ENCODE measurements around the gene AHCYL2.

Gene AHCYL2

DNA sequence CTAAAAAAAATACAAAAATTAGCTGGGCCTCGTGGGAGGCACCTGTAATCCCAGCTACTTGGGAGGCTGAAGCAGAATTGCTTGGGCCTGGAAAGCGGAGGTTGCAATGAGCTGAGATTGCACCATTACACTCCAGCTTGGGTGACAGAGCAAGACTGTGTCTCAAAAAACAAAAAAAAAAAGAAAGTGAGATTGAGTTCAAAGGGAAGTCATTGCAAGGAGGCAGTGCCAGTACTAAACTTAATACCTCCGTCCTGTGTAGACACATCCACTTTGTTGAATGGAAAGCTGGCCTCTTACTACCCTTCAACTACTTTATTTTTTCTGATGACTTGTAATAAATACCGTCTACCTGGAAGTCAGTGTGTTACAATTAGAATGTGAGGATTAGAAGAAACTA, 31.0 kb downstream of the AHCYL2 start:
- Histone ChIP-seq H3K4me1 (ENCODE audit: control insufficient read depth, insufficient read depth, low read length) (no peaks in the 10 kb centered on the region), H3K27me3 (ENCODE audit: control insufficient read depth, insufficient read depth, low read length) (no peaks in the 10 kb centered on the region), H3K9me3 (replicated peaks; ENCODE audit: low read length) (no peaks in the 10 kb centered on the region), H3K4me3 (ENCODE audit: low read length) (no peak overlapping the region), H3K9ac (ENCODE audit: low read depth, low read length) (no peak overlapping the region), H3K36me3 (ENCODE audit: insufficient read depth, low read length) (no peaks in the 10 kb centered on the region), H3K4me2 (ENCODE audit: low read length) (no peak overlapping the region)

DNA sequence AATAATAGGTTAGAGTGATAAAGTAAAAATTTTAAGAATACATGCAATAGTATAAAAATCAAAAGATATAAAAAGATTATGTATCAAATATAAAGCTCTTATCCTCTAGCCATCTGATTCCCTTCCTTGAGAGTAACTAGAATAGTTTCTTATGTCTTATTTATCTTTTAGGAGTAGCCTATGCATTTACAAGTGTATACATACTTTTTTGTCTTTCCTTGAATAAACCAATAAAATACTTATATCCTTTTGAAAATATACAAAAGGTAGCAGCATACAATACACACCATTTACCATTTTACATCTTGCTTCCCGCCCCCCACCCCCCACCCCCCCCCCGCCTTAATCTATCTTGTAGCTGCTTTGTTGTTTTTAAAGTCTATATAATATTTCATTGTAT, 31.4 kb downstream of the AHCYL2 start:
- Histone ChIP-seq H3K4me1 (ENCODE audit: control insufficient read depth, insufficient read depth, low read length) (no peaks in the 10 kb centered on the region), H3K27me3 (ENCODE audit: control insufficient read depth, insufficient read depth, low read length) (no peaks in the 10 kb centered on the region), H3K9me3 (replicated peaks; ENCODE audit: low read length) (no peaks in the 10 kb centered on the region), H3K9ac (ENCODE audit: low read depth, low read length) (no peak overlapping the region), H3K4me3 (ENCODE audit: low read length) (no peak overlapping the region), H3K4me2 (ENCODE audit: low read length) (no peak overlapping the region), H3K36me3 (ENCODE audit: insufficient read depth, low read length) (no peaks in the 10 kb centered on the region)

DNA sequence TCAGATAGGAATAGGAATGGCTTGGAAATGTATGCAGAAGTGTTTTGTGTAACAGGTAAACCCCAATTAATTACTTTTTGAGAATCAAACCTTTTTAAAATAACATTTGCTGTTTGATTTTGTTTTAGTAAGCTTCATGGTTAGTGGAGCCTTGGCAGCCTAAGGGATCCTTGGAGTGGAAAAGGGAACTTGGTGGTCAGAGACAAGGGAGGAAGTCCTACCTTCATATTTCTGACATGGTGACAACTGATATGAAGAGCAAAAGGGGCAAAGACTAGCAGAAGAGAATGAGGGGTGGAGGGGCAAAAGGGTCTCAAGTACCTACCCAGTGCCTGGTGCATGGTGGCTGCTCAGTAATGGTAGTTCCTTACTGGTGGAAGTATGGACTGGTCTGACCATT, 32.3 kb downstream of the AHCYL2 start:
- Histone ChIP-seq H3K4me3 (ENCODE audit: low read length) (no peak overlapping the region), H3K9ac (ENCODE audit: low read depth, low read length) (no peak overlapping the region), H3K27me3 (ENCODE audit: control insufficient read depth, insufficient read depth, low read length) (no peaks in the 10 kb centered on the region), H3K36me3 (ENCODE audit: insufficient read depth, low read length) (no peaks in the 10 kb centered on the region), H3K4me2 (ENCODE audit: low read length) (no peak overlapping the region), H3K4me1 (ENCODE audit: control insufficient read depth, insufficient read depth, low read length) (no peaks in the 10 kb centered on the region), H3K9me3 (replicated peaks; ENCODE audit: low read length) (no peaks in the 10 kb centered on the region)

DNA sequence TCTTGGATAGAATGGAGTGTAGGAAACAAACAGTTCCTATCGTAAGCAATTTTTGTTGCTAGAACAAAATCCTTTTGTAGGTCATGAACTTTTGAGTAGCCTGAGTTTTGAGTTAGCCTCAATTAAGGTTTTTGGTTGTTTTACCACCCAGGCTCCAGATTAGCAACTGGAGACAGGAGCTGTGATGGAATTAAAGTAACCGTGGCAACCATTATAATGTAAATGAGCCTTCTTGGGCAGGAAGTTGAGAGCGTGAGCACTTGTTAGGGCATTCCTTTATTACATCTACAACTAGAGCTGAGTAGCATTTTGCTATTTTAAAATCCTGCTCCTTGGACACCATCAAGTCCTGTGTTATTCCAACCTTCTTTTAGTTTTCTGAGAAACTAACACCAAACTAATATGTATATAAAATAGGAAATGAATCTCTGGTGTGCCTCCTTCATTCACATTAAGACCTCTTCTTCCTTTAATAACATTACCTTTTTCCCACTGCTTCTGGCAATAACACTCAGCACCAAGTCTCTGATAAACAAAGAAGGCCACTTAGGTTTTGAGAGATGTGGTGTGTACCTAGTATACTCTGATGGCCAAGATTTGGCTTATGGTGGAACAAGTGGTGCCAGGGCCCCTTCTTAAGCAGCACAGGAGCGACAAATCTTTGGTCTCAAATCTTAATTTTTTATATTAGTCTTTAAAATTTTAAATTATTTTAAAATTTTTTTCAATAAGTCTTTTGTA, 34.0 kb downstream of the AHCYL2 start:
- Histone ChIP-seq H3K4me3 (ENCODE audit: low read length) (no peak overlapping the region), H3K4me1 (ENCODE audit: control insufficient read depth, insufficient read depth, low read length) (no peaks in the 10 kb centered on the region), H3K4me2 (ENCODE audit: low read length) (no peak overlapping the region), H3K9me3 (replicated peaks; ENCODE audit: low read length) (no peaks in the 10 kb centered on the region), H3K36me3 (ENCODE audit: insufficient read depth, low read length) (no peaks in the 10 kb centered on the region), H3K9ac (ENCODE audit: low read depth, low read length) (no peak overlapping the region), H3K27me3 (ENCODE audit: control insufficient read depth, insufficient read depth, low read length) (no peaks in the 10 kb centered on the region)

DNA sequence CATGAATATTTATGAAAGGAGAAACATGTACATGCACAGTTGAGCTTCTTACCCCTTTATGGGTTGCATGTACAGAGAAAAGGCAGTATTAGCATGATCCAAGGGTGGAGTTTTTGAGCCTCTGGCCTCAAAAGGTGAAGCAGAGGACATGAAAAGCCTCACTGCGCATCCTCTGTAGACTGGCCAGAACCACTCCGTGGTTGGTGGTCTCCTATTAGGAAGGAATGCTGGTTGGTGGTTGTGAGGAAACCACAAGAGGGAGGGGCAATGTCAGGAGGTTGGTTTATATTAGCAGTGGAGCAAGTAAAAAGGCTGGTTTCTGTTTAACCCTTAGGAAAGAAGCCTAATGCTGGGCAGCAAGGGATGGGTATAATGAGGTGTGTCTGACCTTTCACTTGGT, 37.5 kb downstream of the AHCYL2 start:
- H3K27me3 ChIP-seq (ENCODE audit: control insufficient read depth, insufficient read depth, low read length) = no peaks in the 10 kb centered on the region
- H3K36me3 ChIP-seq (ENCODE audit: insufficient read depth, low read length) = no peaks in the 10 kb centered on the region
- H3K4me1 ChIP-seq (ENCODE audit: control insufficient read depth, insufficient read depth, low read length) = no peaks in the 10 kb centered on the region
- H3K4me2 ChIP-seq (ENCODE audit: low read length) = no peak overlapping the region
- no peak overlapping the region for H3K9ac ChIP-seq (ENCODE audit: low read depth, low read length)
- H3K9me3 ChIP-seq (replicated peaks; ENCODE audit: low read length) = no peaks in the 10 kb centered on the region
- H3K4me3 ChIP-seq (ENCODE audit: low read length) = no peak overlapping the region

DNA sequence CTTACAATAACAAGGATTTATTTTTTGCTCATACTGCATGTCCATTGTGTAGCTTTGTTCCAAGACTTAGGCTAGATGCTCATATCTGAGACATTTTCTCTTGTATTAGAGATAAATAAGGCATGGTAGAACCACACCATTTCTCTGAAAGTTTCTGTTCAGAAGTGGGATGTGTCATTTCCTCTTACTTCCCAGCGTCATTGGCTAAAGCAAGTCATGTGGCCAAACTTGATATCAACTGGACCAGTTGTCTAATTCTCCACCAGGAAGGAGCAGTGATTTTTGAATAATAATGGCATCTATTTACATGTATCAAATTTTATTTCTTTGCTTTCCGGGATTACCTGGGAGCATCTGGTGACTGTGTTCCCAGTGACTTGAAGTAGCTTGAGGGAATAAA, 38.3 kb downstream of the AHCYL2 start:
- no peaks in the 10 kb centered on the region for H3K4me1 ChIP-seq (ENCODE audit: control insufficient read depth, insufficient read depth, low read length)
- no peaks in the 10 kb centered on the region for H3K9me3 ChIP-seq (replicated peaks; ENCODE audit: low read length)

DNA sequence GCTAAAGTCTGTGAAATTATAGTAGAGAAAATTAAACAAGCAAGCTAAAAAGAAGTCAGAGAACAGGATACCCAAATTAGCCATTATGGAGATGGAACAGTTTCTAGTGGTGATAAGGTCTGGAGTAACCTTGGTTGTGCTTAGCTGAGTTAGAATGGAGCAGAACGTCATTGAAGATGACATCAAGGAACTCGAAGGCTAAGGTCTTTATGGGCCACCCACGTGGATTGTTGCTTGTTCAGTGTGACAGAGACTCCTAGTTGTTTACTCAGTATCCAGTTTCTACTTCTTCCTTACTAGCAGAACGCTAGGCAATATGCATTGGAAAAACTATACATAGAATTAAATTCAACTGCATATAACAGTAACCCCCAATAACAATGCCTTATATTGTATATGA, 39.7 kb downstream of the AHCYL2 start:
- Histone ChIP-seq H3K4me1 (ENCODE audit: control insufficient read depth, insufficient read depth, low read length) (no peaks in the 10 kb centered on the region), H3K27me3 (ENCODE audit: control insufficient read depth, insufficient read depth, low read length) (no peaks in the 10 kb centered on the region), H3K9ac (ENCODE audit: low read depth, low read length) (no peak overlapping the region), H3K4me3 (ENCODE audit: low read length) (no peak overlapping the region), H3K9me3 (replicated peaks; ENCODE audit: low read length) (no peaks in the 10 kb centered on the region), H3K4me2 (ENCODE audit: low read length) (no peak overlapping the region), H3K36me3 (ENCODE audit: insufficient read depth, low read length) (no peaks in the 10 kb centered on the region)

More for the DNA sequence above, 38.3 kb downstream of the AHCYL2 start:
- Histone ChIP-seq H3K4me3 (ENCODE audit: low read length) (no peak overlapping the region), H3K36me3 (ENCODE audit: insufficient read depth, low read length) (no peaks in the 10 kb centered on the region), H3K9ac (ENCODE audit: low read depth, low read length) (no peak overlapping the region), H3K4me2 (ENCODE audit: low read length) (no peak overlapping the region), H3K27me3 (ENCODE audit: control insufficient read depth, insufficient read depth, low read length) (no peaks in the 10 kb centered on the region)

DNA sequence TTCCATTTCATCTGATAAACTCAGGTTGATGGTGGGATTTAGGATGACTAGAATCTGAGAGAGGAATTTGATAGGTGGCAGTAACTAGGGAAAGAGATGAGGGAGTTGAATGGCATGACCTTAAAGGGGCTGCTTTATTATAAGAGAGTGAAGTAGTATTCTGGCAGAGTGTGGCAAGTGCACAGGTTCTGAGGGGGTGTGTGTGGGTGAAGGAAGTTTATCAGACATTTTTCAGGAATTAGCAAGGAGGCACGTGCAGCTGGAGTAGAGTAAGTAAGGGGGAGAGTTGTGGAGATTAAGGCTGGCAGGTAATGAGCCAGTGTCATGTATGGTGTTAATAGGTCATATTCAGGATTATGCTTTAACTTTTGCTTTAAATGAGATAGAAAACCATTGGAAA, 40.5 kb downstream of the AHCYL2 start:
- no peaks in the 10 kb centered on the region for H3K36me3 ChIP-seq (ENCODE audit: insufficient read depth, low read length)
- H3K9ac ChIP-seq (ENCODE audit: low read depth, low read length) = no peak overlapping the region
- no peaks in the 10 kb centered on the region for H3K27me3 ChIP-seq (ENCODE audit: control insufficient read depth, insufficient read depth, low read length)
- H3K4me2 ChIP-seq (ENCODE audit: low read length) = no peak overlapping the region
- H3K4me1 ChIP-seq (ENCODE audit: control insufficient read depth, insufficient read depth, low read length) = no peaks in the 10 kb centered on the region
- H3K4me3 ChIP-seq (ENCODE audit: low read length) = no peak overlapping the region
- H3K9me3 ChIP-seq (replicated peaks; ENCODE audit: low read length) = no peaks in the 10 kb centered on the region

DNA sequence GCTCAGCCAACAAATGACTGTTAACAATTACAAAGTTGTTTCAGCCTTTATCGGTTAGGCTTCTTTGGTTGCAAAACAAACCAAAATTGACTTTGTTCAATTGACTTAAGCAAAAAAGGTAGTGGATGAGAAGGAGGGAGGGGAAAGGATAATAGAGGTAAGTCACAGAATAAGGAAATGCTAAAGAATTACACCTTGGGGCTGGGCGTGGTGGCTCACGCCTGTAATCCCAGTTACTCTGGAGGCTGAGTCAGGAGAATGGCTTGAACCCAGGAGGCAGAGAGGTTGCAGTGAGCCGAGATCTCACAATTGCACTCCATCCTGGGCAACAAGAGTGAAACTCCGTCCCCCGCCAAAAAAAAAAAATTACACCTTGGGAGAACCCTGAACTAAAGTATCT, 41.4 kb downstream of the AHCYL2 start:
- no peaks in the 10 kb centered on the region for H3K9me3 ChIP-seq (replicated peaks; ENCODE audit: low read length)
- H3K9ac ChIP-seq (ENCODE audit: low read depth, low read length) = no peak overlapping the region
- H3K4me3 ChIP-seq (ENCODE audit: low read length) = no peak overlapping the region
- no peaks in the 10 kb centered on the region for H3K4me1 ChIP-seq (ENCODE audit: control insufficient read depth, insufficient read depth, low read length)
- H3K4me2 ChIP-seq (ENCODE audit: low read length) = no peak overlapping the region
- no peaks in the 10 kb centered on the region for H3K27me3 ChIP-seq (ENCODE audit: control insufficient read depth, insufficient read depth, low read length)
- H3K36me3 ChIP-seq (ENCODE audit: insufficient read depth, low read length) = no peaks in the 10 kb centered on the region

DNA sequence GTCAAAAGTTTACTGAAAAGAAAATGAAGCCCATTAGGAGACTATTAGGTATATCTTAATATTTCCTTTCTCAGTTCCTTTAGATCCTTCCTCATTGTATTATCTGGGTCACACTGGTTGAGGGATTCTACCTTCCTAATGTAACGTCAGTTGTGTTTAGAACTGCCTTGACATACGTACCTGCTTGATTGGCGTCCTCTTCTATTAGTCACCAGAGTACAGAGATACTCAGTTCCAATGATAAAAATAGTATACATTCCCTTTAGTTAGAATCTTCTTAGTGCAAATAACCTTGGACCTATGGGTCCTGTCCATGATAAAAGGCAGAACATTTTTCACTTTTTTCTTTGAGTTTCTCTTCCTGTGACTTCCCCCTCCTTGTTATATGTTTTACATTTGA, 45.2 kb downstream of the AHCYL2 start:
- no peak overlapping the region for H3K9ac ChIP-seq (ENCODE audit: low read depth, low read length)
- H3K9me3 ChIP-seq (replicated peaks; ENCODE audit: low read length) = no peaks in the 10 kb centered on the region
- no peak overlapping the region for H3K4me3 ChIP-seq (ENCODE audit: low read length)
- H3K4me2 ChIP-seq (ENCODE audit: low read length) = no peak overlapping the region
- H3K4me1 ChIP-seq (ENCODE audit: control insufficient read depth, insufficient read depth, low read length) = no peaks in the 10 kb centered on the region
- H3K36me3 ChIP-seq (ENCODE audit: insufficient read depth, low read length) = no peaks in the 10 kb centered on the region
- H3K27me3 ChIP-seq (ENCODE audit: control insufficient read depth, insufficient read depth, low read length) = no peaks in the 10 kb centered on the region

DNA sequence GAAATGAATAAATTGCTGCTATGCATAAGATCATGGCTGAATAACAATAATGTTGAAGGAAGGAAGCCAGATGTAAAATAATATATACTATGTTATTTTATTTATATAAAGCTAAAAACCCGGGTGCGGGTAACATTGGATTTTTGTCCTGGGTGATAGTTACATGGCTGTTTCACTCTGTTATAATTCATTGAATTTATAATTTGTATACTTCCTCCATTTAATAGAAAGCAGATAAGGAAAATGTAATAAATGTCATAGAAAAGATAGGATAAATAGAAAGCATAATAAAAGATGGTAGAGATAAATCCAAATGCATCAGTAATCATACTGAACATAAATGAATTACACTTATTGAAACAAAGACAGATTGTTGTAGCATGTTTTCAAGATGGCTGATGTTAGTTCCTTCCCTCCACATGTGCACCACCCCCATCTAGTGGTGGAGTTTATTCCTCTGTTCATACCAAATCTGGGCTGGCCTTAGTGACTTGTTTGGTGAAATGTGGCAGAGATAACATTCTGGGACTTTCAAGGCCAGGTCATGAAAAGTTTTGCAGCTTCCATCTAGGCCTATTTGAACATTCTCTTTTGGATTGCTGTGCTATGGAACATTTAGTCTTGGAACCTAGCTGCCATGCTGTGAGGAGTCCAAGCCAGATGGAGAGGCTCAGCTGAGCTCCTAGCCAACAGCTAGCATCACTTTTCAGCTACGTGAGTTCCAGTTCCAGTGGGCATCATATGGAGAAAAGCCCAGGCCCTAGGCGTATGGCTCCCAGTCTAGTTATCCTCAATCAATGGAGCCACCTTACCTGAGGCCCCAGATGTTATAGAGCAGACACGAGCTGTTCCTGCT, 46.9 kb downstream of the AHCYL2 start:
- Histone ChIP-seq H3K27me3 (ENCODE audit: control insufficient read depth, insufficient read depth, low read length) (no peaks in the 10 kb centered on the region), H3K36me3 (ENCODE audit: insufficient read depth, low read length) (no peaks in the 10 kb centered on the region), H3K4me2 (ENCODE audit: low read length) (no peak overlapping the region), H3K4me1 (ENCODE audit: control insufficient read depth, insufficient read depth, low read length) (no peaks in the 10 kb centered on the region), H3K9me3 (replicated peaks; ENCODE audit: low read length) (no peaks in the 10 kb centered on the region), H3K9ac (ENCODE audit: low read depth, low read length) (no peak overlapping the region), H3K4me3 (ENCODE audit: low read length) (no peak overlapping the region)

DNA sequence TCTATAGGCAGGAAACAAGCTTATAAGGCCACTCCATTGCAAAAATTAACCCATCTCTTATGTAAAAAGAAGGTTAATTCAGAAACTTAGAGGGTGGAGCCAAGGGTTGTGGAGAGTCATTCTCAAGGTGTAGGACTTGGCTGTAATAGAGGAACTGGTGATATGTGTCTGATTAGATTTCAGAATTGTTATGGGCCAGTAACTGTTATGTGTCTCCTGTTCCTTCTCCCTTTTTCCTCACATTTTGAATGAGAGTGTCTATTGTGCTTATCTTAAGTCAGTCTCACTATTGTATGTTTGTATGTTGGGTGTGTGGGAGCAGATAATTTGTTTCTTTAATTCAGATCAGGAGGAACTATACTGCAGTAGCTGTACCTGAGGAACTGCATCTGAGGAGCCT, 49.1 kb downstream of the AHCYL2 start:
- Histone ChIP-seq H3K4me2 (ENCODE audit: low read length) (no peak overlapping the region), H3K9ac (ENCODE audit: low read depth, low read length) (no peak overlapping the region), H3K9me3 (replicated peaks; ENCODE audit: low read length) (no peaks in the 10 kb centered on the region), H3K4me3 (ENCODE audit: low read length) (no peak overlapping the region), H3K4me1 (ENCODE audit: control insufficient read depth, insufficient read depth, low read length) (no peaks in the 10 kb centered on the region), H3K27me3 (ENCODE audit: control insufficient read depth, insufficient read depth, low read length) (no peaks in the 10 kb centered on the region), H3K36me3 (ENCODE audit: insufficient read depth, low read length) (no peaks in the 10 kb centered on the region)
